Upper lobe of left lung (tissue), 4 donors: ENCODE data around the gene SCUBE1.

Experiments used
- CTCF ChIP-seq, 6 experiments: fragments of 450-650 bp in 4 of 6; fragments of 200-600 bp in 2 of 6; sonication (generic) in 2 of 6; IDR thresholded peaks; one replicate each; pipeline ENCODE4 v1.5.1; 2016 to 2019; ENCODE audit warnings: antibody characterized with exemption in 6 of 6
- POLR2A ChIP-seq, 4 donors: fragments of 450-650 bp; IDR thresholded peaks; one replicate each; pipeline ENCODE4 v1.5.1; 2016 to 2017; ENCODE audit warnings: antibody characterized with exemption in 4 of 4, mild to moderate bottlenecking in 2 of 4
- POLR2AphosphoS5 ChIP-seq, 2 donors: sonication (generic); formaldehyde crosslinking; IDR thresholded peaks; one replicate each; pipeline ENCODE4 v1.5.1; 2017; ENCODE audit warnings: antibody characterized with exemption in 2 of 2

DNA sequence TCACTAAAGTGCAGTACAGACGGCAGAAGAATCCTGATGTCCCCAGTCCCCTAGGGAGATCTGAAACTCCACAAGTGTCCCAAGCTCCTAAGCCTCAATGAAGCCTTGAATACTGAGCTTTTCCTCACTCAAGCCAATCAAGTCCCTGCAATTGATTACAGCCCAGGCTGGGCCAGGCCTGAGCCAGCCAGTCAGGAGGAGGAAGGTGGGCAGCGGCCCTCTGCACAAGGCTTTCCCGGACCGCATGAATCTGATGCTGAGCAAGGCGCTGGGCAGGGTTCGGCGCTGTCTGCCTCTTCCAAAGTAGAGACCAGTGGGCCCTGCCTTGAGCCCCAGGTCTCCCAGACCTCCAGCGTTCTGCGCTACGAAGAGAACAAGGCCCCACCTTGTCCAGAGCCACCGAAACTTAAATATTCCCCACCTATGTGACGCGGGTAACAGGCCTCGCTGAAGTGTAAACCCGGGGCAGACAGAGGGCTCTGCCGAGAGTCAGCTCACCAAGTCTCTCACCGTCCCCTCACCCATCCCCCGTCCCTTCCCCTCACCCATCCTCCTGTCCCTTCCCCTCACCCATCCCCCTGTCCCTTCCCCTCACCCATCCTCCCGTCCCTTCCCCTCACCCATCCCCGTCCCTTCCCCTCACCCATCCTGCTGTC lies 63.2 kb downstream of the SCUBE1 start:
- no peak for TF ChIP-seq CTCF (IDR thresholded peaks at IDR 0.05)
- TF ChIP-seq POLR2A (IDR thresholded peaks at IDR 0.05), result no peak
- no peak for TF ChIP-seq POLR2AphosphoS5 (IDR thresholded peaks at IDR 0.05)
